ENCODE measurements around the gene ZDHHC20.

The ZDHHC20 gene

GRCh38 chr13:21336609-21337349 lies 122.3 kb downstream of the ZDHHC20 start:
- no peak for DNase-seq (ENCODE audit: low read depth)
- no peak overlapping the region for H3K4me3 ChIP-seq (ENCODE audit: low read depth, low read length)

- H3K4me3 ChIP-seq (ENCODE audit: low read depth, low read length) = no peak overlapping the region
These were observed 125.9 kb downstream of the ZDHHC20 start for GRCh38 chr13:21333186-21333585.

GRCh38 chr13:21330126-21330861 lies 128.8 kb downstream of the ZDHHC20 start:
- no peak for DNase-seq (ENCODE audit: low read depth)
- no peak overlapping the region for H3K4me3 ChIP-seq (ENCODE audit: low read depth, low read length)

More at GRCh38 chr13:21333186-21333585, 125.9 kb downstream of the ZDHHC20 start:
- DNase-seq (ENCODE audit: low read depth) = no peak

GRCh38 chr13:21328836-21329477 lies 130.1 kb downstream of the ZDHHC20 start:
- no peak for DNase-seq (ENCODE audit: low read depth)
- H3K4me3 ChIP-seq (ENCODE audit: low read depth, low read length) = no peak overlapping the region

GRCh38 chr13:21328201-21328600 lies 130.9 kb downstream of the ZDHHC20 start:
- H3K4me3 ChIP-seq (ENCODE audit: low read depth, low read length) = no peak overlapping the region
- no peak for DNase-seq (ENCODE audit: low read depth)

GRCh38 chr13:21326155-21327031 lies 132.7 kb downstream of the ZDHHC20 start:
- H3K4me3 ChIP-seq (ENCODE audit: low read depth, low read length) = peak overlapping the region; percentile 47
- DNase-seq (ENCODE audit: low read depth) = peak; percentile 8

GRCh38 chr13:21324803-21325202 lies 134.3 kb downstream of the ZDHHC20 start:
- H3K4me3 ChIP-seq (ENCODE audit: low read depth, low read length) = no peak overlapping the region
- no peak for DNase-seq (ENCODE audit: low read depth)

GRCh38 chr13:21322988-21323387 lies 136.1 kb downstream of the ZDHHC20 start:
- H3K4me3 ChIP-seq (ENCODE audit: low read depth, low read length) = no peak overlapping the region
- no peak for DNase-seq (ENCODE audit: low read depth)

Measured in skeletal muscle cell (primary cell).